Measurements from ENCODE around the gene CXCL6. TPM values are rescaled to one million over a fixed set of nuclear protein-coding genes. Genes with fewer than 3 reads are reported as not detected.

The CXCL6 gene
- total RNA-seq, 2 donors from 2014 or later, result not detected

DNA sequence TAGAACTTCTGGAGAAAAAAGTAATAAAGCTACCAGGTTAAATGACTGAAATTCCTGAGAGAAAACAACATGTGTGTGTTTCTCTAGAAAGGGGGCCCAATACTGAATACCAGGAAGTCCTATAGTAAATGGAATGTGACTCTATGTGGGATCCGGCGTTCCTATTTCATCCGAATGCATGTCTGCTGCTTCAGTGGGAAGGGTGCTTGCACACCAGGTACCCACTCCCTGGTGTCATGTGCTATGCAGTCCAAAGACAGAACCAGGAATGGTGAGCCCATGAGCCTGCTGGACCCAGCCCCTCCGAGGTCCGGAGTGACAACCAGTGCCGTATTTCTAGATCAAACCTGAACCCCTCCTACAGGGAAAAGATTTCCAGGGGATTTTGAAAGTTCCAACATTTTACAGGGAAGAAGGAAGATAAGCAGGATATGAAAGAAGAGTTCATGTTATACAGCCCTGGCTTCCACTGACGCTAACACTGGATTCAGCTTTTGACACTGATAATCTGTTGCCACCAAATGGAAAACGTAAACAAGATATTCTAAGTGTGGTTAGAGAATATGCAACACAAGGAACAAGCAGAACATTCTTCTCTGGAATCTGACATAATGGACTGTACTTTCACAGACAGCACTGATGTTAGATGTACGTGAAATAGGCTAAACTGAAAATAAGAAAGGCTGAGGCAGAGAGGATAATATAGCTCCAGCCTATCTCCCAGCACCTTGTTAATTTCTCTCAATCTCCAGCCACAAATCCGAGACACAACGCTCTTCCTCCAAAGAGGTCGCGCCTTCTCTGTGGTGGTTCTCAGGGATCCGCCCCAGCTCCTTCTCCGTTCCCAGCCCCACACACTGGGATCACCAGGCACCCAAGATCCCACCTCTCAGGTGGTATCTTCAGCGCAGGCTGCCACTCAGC is 32.0 kb downstream of the CXCL6 start:
- no peaks in the 10 kb centered on the region for H3K4me1 Mint-ChIP-seq
- no peaks in the 10 kb centered on the region for H3K36me3 Mint-ChIP-seq (ENCODE audit: low read depth)
- no peak overlapping the region for H3K4me3 Mint-ChIP-seq
- no peak overlapping the region for H3K27ac Mint-ChIP-seq
- H3K9me3 Mint-ChIP-seq, result no peaks in the 10 kb centered on the region
- peaks cover 10% of the 10 kb centered on the region for H3K27me3 Mint-ChIP-seq
- no peak for ATAC-seq (replicated peaks)

DNA sequence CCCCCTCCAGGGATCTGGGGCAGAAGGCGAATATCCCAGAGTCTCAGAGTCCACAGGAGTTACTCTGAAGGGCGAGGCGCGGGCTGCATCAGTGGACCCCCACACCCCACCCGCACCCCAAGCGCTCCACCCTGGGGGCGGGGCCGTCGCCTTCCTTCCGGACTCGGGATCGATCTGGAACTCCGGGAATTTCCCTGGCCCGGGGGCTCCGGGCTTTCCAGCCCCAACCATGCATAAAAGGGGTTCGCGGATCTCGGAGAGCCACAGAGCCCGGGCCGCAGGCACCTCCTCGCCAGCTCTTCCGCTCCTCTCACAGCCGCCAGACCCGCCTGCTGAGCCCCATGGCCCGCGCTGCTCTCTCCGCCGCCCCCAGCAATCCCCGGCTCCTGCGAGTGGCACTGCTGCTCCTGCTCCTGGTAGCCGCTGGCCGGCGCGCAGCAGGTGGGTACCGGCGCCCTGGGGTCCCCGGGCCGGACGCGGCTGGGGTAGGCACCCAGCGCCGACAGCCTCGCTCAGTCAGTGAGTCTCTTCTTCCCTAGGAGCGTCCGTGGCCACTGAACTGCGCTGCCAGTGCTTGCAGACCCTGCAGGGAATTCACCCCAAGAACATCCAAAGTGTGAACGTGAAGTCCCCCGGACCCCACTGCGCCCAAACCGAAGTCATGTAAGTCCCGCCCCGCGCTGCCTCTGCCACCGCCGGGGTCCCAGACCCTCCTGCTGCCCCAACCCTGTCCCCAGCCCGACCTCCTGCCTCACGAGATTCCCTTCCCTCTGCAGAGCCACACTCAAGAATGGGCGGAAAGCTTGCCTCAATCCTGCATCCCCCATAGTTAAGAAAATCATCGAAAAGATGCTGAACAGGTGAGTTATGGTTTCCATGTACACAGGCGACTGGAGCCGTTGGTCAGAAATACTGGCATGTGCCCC is 32.9 kb downstream of the CXCL6 start, which contains the start of gene CXCL1:
CXCL1 (plus strand) TSS at position 264 of the 926 bp plus-strand sequence; CDS start at position 342, 78 bp downstream.
- Mint-ChIP-seq H3K36me3 (ENCODE audit: low read depth) (no peaks in the 10 kb centered on the region), H3K27me3 (peaks cover 10% of the 10 kb centered on the region), H3K4me1 (no peaks in the 10 kb centered on the region), H3K27ac (no peak within 1 kb of the TSS), H3K4me3 (no peak within 1 kb of the TSS), H3K9me3 (peaks cover 4% of the 10 kb centered on the region)
- ATAC-seq (replicated peaks), result no peak

DNA sequence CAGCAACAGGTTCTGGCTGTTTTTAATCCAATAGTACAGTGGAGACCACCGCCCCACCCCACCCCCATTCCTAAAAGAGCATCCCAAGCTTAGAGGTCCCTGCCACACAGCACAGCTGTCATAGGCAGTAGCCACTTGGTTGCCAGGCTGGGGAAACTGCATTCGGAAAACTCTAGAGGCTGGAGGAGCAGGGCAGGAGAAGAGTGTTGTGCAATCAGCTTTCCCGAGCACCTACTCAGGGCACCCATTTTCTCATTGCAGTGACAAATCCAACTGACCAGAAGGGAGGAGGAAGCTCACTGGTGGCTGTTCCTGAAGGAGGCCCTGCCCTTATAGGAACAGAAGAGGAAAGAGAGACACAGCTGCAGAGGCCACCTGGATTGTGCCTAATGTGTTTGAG is 33.8 kb downstream of the CXCL6 start:
- no peaks in the 10 kb centered on the region for H3K4me1 Mint-ChIP-seq
- ATAC-seq (replicated peaks), result no peak
- no peak overlapping the region for H3K4me3 Mint-ChIP-seq
- peaks cover 10% of the 10 kb centered on the region for H3K27me3 Mint-ChIP-seq
- H3K27ac Mint-ChIP-seq, result no peak overlapping the region
- H3K9me3 Mint-ChIP-seq, result peaks cover 4% of the 10 kb centered on the region
- H3K36me3 Mint-ChIP-seq (ENCODE audit: low read depth), result no peaks in the 10 kb centered on the region

DNA sequence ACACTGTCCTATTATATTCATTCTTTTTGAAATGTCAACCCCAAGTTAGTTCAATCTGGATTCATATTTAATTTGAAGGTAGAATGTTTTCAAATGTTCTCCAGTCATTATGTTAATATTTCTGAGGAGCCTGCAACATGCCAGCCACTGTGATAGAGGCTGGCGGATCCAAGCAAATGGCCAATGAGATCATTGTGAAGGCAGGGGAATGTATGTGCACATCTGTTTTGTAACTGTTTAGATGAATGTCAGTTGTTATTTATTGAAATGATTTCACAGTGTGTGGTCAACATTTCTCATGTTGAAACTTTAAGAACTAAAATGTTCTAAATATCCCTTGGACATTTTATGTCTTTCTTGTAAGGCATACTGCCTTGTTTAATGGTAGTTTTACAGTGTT is 34.3 kb downstream of the CXCL6 start:
- no peak overlapping the region for H3K4me3 Mint-ChIP-seq
- no peaks in the 10 kb centered on the region for H3K36me3 Mint-ChIP-seq (ENCODE audit: low read depth)
- no peak overlapping the region for H3K27ac Mint-ChIP-seq
- peaks cover 10% of the 10 kb centered on the region for H3K27me3 Mint-ChIP-seq
- peaks cover 4% of the 10 kb centered on the region for H3K9me3 Mint-ChIP-seq
- no peaks in the 10 kb centered on the region for H3K4me1 Mint-ChIP-seq
- ATAC-seq (replicated peaks), result no peak

GRCh38 chr4:73871511-73872310 is 35.2 kb downstream of the CXCL6 start:
- Mint-ChIP-seq H3K4me3 (no peak overlapping the region), H3K27ac (no peak overlapping the region), H3K9me3 (peaks cover 4% of the 10 kb centered on the region), H3K4me1 (no peaks in the 10 kb centered on the region), H3K36me3 (ENCODE audit: low read depth) (no peaks in the 10 kb centered on the region), H3K27me3 (peaks cover 10% of the 10 kb centered on the region)
- no peak for ATAC-seq (replicated peaks)

GRCh38 chr4:73872316-73873108 is 36.0 kb downstream of the CXCL6 start:
- H3K27ac Mint-ChIP-seq, result no peak overlapping the region
- peaks cover 10% of the 10 kb centered on the region for H3K27me3 Mint-ChIP-seq
- no peaks in the 10 kb centered on the region for H3K36me3 Mint-ChIP-seq (ENCODE audit: low read depth)
- ATAC-seq (replicated peaks), result no peak
- H3K9me3 Mint-ChIP-seq, result peaks cover 4% of the 10 kb centered on the region
- H3K4me1 Mint-ChIP-seq, result no peaks in the 10 kb centered on the region
- H3K4me3 Mint-ChIP-seq, result no peak overlapping the region

- ATAC-seq (replicated peaks), result no peak
- H3K4me3 Mint-ChIP-seq, result no peak overlapping the region
- no peaks in the 10 kb centered on the region for H3K36me3 Mint-ChIP-seq (ENCODE audit: low read depth)
- H3K4me1 Mint-ChIP-seq, result no peaks in the 10 kb centered on the region
- no peak overlapping the region for H3K27ac Mint-ChIP-seq
- H3K27me3 Mint-ChIP-seq, result peaks cover 5% of the 10 kb centered on the region
- H3K9me3 Mint-ChIP-seq, result peaks cover 4% of the 10 kb centered on the region
Measured at GRCh38 chr4:73874386-73874785, 37.9 kb downstream of the CXCL6 start.

DNA sequence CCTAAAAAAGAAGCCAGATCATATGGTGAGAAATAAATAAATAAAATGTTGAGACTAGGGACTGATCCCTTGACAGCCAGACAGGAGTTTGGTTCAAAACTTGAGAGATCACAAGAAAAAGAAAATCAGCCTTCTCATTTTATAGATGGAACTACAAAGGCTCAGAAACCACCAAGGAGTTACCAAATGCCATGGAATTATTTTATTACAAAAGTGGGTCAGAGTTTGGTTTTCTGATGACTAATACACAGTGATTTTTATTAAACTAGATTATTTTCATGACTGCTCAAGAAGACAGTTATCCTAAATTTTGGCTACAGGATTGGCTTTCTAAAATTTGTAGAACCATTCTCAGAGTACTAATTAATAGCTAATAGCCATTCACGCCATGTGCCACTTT is 38.9 kb downstream of the CXCL6 start:
- H3K4me3 Mint-ChIP-seq, result no peak overlapping the region
- H3K27me3 Mint-ChIP-seq, result no peaks in the 10 kb centered on the region
- no peaks in the 10 kb centered on the region for H3K36me3 Mint-ChIP-seq (ENCODE audit: low read depth)
- ATAC-seq (replicated peaks), result no peak
- H3K9me3 Mint-ChIP-seq, result peaks cover 4% of the 10 kb centered on the region
- H3K27ac Mint-ChIP-seq, result no peak overlapping the region
- no peaks in the 10 kb centered on the region for H3K4me1 Mint-ChIP-seq

GRCh38 chr4:73883306-73883705 is 46.8 kb downstream of the CXCL6 start:
- no peak for ATAC-seq (replicated peaks)
- Mint-ChIP-seq H3K4me1 (no peaks in the 10 kb centered on the region), H3K4me3 (no peak overlapping the region), H3K27me3 (no peaks in the 10 kb centered on the region), H3K36me3 (ENCODE audit: low read depth) (no peaks in the 10 kb centered on the region), H3K9me3 (no peaks in the 10 kb centered on the region), H3K27ac (no peak overlapping the region)

DNA sequence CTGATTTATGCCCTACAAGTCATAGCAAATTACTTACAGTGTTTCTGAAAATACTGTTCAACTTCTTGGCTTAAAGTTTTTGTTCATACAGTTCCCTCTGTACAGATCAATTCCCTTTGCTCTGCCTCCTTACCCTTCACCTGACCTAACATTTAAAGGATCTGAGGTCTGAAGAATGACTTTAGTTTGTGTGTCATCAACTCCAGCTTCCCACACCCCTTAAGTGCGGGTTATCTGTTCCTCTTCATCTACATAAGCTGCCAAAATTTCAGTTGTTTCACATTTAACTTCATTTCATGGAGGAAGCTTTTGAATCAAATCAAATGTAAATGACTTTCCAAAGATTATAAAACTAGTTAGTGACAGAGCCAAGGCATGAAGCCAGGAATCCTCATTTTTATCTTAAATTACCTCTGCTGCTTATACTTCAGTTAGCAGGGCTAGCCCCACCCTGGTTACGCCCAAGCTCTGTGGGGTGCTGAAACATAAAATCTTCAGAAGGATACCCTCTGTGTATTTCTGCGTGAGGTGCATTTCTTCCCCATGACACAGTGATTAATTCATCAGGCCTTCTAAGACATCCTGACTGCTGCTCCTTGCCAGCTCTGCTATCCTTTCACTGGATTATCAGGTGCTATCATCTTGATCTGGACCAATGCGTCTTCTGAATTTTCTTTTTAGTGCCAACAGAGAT is 49.2 kb downstream of the CXCL6 start:
- Mint-ChIP-seq H3K4me1 (no peaks in the 10 kb centered on the region), H3K36me3 (ENCODE audit: low read depth) (no peaks in the 10 kb centered on the region), H3K27me3 (no peaks in the 10 kb centered on the region), H3K4me3 (no peak overlapping the region), H3K27ac (no peak overlapping the region), H3K9me3 (no peaks in the 10 kb centered on the region)
- no peak for ATAC-seq (replicated peaks)
